WTC11 (cell line): ENCODE data around the gene MECP2. TPM values are rescaled to one million over a fixed set of nuclear protein-coding genes. Genes with fewer than 3 reads are reported as not detected.

Experiments
- ATAC-seq: fragments of 200-7000 bp; cut with Tn5 transposase; 2 replicates; pipeline ENCODE4 v1.10.0; 2021; ENCODE audit warnings: mild to moderate bottlenecking, moderate library complexity
- CTCF ChIA-PET: fragments of 300-600 bp; sonication (Branson Sonifier 250); formaldehyde crosslinking; loops from one replicate; lab custom pipeline; 2021; ENCODE audit warnings: antibody characterized with exemption; lab: Charles Lee
- POLR2A ChIA-PET: fragments of 350-600 bp; sonication (Branson Sonifier 250); formaldehyde crosslinking; loops from one replicate; lab custom pipeline; 2021; ENCODE audit warnings: antibody characterized with exemption; lab: Charles Lee
- DNase-seq: peaks from one replicate; pipeline ENCODE4 v3.0.0; 2021; ENCODE audit warnings: low spot score
- H3K27ac Mint-ChIP-seq: 2 replicates; pipeline ENCODE4 v1.8.0; 2021; ENCODE audit warnings: mixed read lengths
- H3K27me3 Mint-ChIP-seq: 2 replicates; pipeline ENCODE4 v1.8.0; 2021; ENCODE audit warnings: low read depth, mild to moderate bottlenecking, moderate library complexity, mixed read lengths
- H3K36me3 Mint-ChIP-seq: 2 replicates; pipeline ENCODE4 v1.8.0; 2021; ENCODE audit warnings: mixed read lengths
- H3K4me1 Mint-ChIP-seq: 2 replicates; pipeline ENCODE4 v1.8.0; 2022; ENCODE audit warnings: mixed read lengths
- H3K4me3 Mint-ChIP-seq: 2 replicates; pipeline ENCODE4 v1.8.0; 2021; ENCODE audit warnings: mild to moderate bottlenecking, moderate library complexity, mixed read lengths
- H3K9me3 Mint-ChIP-seq: 2 replicates; pipeline ENCODE4 v1.8.0; 2021; ENCODE audit warnings: mixed read lengths
- AR ChIP-seq: fragments of 250-450 bp; sonication (Bioruptor Pico); IDR thresholded peaks from 2 replicates; pipeline ENCODE4 v1.9.0; 2021; ENCODE audit warnings: mild to moderate bottlenecking
- ATF3 ChIP-seq: sonication (generic); formaldehyde crosslinking; conservative IDR thresholded peaks from 2 replicates; pipeline ENCODE4 v1.8.1; 2022; ENCODE audit warnings: mild to moderate bottlenecking, missing genetic modification reagents
- CREB1 ChIP-seq: sonication (generic); formaldehyde crosslinking; IDR thresholded peaks from 2 replicates; pipeline ENCODE4 v1.8.0; 2023; ENCODE audit warnings: mild to moderate bottlenecking, missing genetic modification reagents
- CTCF ChIP-seq: fragments of 200-600 bp; IDR thresholded peaks from 2 replicates; pipeline ENCODE4 v1.8.0; 2022; ENCODE audit warnings: antibody characterized with exemption
- FOXP4 ChIP-seq: sonication (generic); formaldehyde crosslinking; IDR thresholded peaks from 2 replicates; pipeline ENCODE4 v1.8.0; 2022; ENCODE audit warnings: mild to moderate bottlenecking, missing genetic modification reagents
- GRHL2 ChIP-seq: fragments of 250-450 bp; sonication (Bioruptor Pico); IDR thresholded peaks from 2 replicates; pipeline ENCODE4 v1.8.0; 2022; ENCODE audit warnings: mild to moderate bottlenecking, moderate library complexity; ENCODE audit not compliant: insufficient replicate concordance, severe bottlenecking
- HMGXB4 ChIP-seq: sonication (generic); formaldehyde crosslinking; IDR thresholded peaks from 2 replicates; pipeline ENCODE4 v1.8.1; 2023; ENCODE audit warnings: mild to moderate bottlenecking, moderate library complexity, missing genetic modification reagents
- MXD4 ChIP-seq: fragments of 250-450 bp; sonication (Bioruptor Pico); IDR thresholded peaks from 2 replicates; pipeline ENCODE4 v1.8.0; 2021; ENCODE audit warnings: mild to moderate bottlenecking, moderate library complexity, borderline replicate concordance
- NFYB ChIP-seq: sonication (generic); formaldehyde crosslinking; conservative IDR thresholded peaks from 2 replicates; pipeline ENCODE4 v1.8.0; 2022; ENCODE audit warnings: low read depth, missing genetic modification reagents
- OVOL2 ChIP-seq: fragments of 250-450 bp; sonication (Bioruptor Pico); IDR thresholded peaks from 2 replicates; pipeline ENCODE4 v1.9.0; 2021; ENCODE audit warnings: mild to moderate bottlenecking, borderline replicate concordance
- SOX15 ChIP-seq: fragments of 250-450 bp; sonication (Bioruptor Pico); IDR thresholded peaks from 2 replicates; pipeline ENCODE4 v1.9.0; 2021; ENCODE audit warnings: mild to moderate bottlenecking
- TEAD4 ChIP-seq: sonication (generic); formaldehyde crosslinking; IDR thresholded peaks from 2 replicates; pipeline ENCODE4 v1.8.0; 2022; ENCODE audit warnings: mild to moderate bottlenecking, missing genetic modification reagents
- TP53 ChIP-seq: sonication (generic); formaldehyde crosslinking; IDR thresholded peaks from 2 replicates; pipeline ENCODE4 v1.8.1; 2023; ENCODE audit warnings: mild to moderate bottlenecking, missing genetic modification reagents
- ZNF138 ChIP-seq: sonication (generic); formaldehyde crosslinking; conservative IDR thresholded peaks from 2 replicates; pipeline ENCODE4 v1.8.1; 2022; ENCODE audit warnings: mild to moderate bottlenecking, moderate library complexity, missing genetic modification reagents
- ZNF425 ChIP-seq: fragments of 250-450 bp; sonication (Bioruptor Pico); conservative IDR thresholded peaks from 2 replicates; pipeline ENCODE4 v1.9.0; 2021; ENCODE audit warnings: mild to moderate bottlenecking
- total RNA-seq: library from RNA; stranded (reverse); gene quantifications from 3 replicates; pipeline ENCODE4 v1.2.3, GENCODE V29; 2021
- TF ChIP-seq, protein P1 (sequence below): sonication (generic); formaldehyde crosslinking; IDR thresholded peaks from 2 replicates; pipeline ENCODE4 v1.8.0; 2023; ENCODE audit warnings: missing genetic modification reagents, mild to moderate bottlenecking, borderline replicate concordance
- TF ChIP-seq, protein P2 (sequence below): sonication (generic); formaldehyde crosslinking; IDR thresholded peaks from 2 replicates; pipeline ENCODE4 v1.8.0; 2022; ENCODE audit warnings: mild to moderate bottlenecking, missing genetic modification reagents
- TF ChIP-seq, protein P3 (sequence below): fragments of 250-450 bp; sonication (Bioruptor Pico); IDR thresholded peaks from 2 replicates; pipeline ENCODE4 v1.8.0; 2021; ENCODE audit warnings: mild to moderate bottlenecking

The MECP2 gene
- total RNA-seq, 1 experiment from 2014 or later, result 28.7 TPM

DNA sequence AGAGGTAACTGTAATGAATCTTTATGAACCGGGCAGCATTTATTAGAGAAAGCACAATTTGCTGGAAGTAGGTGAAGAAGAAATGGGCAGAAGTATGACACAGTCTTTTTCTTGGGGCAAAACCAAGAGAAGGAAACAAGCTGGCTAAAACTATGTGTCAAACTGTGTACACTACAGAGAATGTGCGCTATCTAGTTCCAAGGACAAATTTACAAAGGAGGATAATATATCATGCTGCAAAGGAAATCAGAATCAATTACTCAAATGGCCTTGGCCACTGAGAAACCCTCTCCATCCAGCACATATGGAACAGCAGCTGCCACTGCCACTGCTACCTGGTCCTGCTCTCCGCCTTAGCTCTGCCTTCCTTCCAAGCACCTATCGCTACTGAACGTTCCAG is 17.1 kb upstream of the MECP2 start (continued):
- TF ChIP-seq, protein P1, sequence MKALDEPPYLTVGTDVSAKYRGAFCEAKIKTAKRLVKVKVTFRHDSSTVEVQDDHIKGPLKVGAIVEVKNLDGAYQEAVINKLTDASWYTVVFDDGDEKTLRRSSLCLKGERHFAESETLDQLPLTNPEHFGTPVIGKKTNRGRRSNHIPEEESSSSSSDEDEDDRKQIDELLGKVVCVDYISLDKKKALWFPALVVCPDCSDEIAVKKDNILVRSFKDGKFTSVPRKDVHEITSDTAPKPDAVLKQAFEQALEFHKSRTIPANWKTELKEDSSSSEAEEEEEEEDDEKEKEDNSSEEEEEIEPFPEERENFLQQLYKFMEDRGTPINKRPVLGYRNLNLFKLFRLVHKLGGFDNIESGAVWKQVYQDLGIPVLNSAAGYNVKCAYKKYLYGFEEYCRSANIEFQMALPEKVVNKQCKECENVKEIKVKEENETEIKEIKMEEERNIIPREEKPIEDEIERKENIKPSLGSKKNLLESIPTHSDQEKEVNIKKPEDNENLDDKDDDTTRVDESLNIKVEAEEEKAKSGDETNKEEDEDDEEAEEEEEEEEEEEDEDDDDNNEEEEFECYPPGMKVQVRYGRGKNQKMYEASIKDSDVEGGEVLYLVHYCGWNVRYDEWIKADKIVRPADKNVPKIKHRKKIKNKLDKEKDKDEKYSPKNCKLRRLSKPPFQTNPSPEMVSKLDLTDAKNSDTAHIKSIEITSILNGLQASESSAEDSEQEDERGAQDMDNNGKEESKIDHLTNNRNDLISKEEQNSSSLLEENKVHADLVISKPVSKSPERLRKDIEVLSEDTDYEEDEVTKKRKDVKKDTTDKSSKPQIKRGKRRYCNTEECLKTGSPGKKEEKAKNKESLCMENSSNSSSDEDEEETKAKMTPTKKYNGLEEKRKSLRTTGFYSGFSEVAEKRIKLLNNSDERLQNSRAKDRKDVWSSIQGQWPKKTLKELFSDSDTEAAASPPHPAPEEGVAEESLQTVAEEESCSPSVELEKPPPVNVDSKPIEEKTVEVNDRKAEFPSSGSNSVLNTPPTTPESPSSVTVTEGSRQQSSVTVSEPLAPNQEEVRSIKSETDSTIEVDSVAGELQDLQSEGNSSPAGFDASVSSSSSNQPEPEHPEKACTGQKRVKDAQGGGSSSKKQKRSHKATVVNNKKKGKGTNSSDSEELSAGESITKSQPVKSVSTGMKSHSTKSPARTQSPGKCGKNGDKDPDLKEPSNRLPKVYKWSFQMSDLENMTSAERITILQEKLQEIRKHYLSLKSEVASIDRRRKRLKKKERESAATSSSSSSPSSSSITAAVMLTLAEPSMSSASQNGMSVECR, result no peak
- TF ChIP-seq MXD4 (CRISPR knock-in tag) (no peak), OVOL2 (CRISPR knock-in tag) (no peak), CTCF (no peak), ATF3 (CRISPR knock-in tag) (no peak)
- TF ChIP-seq, protein P2, sequence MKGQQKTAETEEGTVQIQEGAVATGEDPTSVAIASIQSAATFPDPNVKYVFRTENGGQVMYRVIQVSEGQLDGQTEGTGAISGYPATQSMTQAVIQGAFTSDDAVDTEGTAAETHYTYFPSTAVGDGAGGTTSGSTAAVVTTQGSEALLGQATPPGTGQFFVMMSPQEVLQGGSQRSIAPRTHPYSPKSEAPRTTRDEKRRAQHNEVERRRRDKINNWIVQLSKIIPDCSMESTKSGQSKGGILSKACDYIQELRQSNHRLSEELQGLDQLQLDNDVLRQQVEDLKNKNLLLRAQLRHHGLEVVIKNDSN (CRISPR knock-in tag), result no peak

DNA sequence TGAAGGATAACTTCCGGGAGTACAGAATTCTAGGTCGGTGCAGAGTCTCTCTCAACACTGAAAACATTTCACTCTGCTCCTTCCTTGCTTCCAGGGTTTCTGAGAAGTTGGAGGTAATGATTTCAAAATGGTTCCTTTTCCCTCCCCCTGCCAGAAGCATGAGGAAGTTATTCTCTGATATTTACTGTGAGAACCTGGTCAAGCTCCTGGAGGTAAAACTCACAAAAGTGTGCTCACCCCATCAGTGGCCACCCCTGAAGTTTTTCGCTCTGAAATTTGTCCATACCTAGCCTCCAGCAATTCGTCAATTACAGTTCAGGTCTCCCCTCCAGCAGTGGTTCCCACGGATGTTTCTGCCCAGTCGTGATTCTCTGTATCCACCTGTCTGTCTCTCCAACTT is 16.2 kb upstream of the MECP2 start:
- CTCF ChIA-PET, result no interaction called here
- H3K9me3 Mint-ChIP-seq, result peaks cover 4% of the 10 kb centered on the region; the same call in 1 of the 2 replicates
- DNase-seq (no peak), ATAC-seq (no peak)
- no peaks in the 10 kb centered on the region for H3K36me3 Mint-ChIP-seq
- H3K4me1 Mint-ChIP-seq, result no peaks in the 10 kb centered on the region
- H3K4me3 Mint-ChIP-seq, result no peak overlapping the region
- H3K27me3 Mint-ChIP-seq, result no peaks in the 10 kb centered on the region
- H3K27ac Mint-ChIP-seq, result no peak overlapping the region
- POLR2A ChIA-PET, result no interaction called here
- TF ChIP-seq ZNF425 (CRISPR knock-in tag) (no peak), TEAD4 (CRISPR knock-in tag) (no peak), GRHL2 (CRISPR knock-in tag) (no peak), CREB1 (CRISPR knock-in tag) (no peak), TP53 (CRISPR knock-in tag) (no peak), FOXP4 (no peak), SOX15 (CRISPR knock-in tag) (no peak), ZNF138 (CRISPR knock-in tag) (no peak), NFYB (no peak), AR (CRISPR knock-in tag) (no peak), HMGXB4 (no peak)
- TF ChIP-seq, protein P3, sequence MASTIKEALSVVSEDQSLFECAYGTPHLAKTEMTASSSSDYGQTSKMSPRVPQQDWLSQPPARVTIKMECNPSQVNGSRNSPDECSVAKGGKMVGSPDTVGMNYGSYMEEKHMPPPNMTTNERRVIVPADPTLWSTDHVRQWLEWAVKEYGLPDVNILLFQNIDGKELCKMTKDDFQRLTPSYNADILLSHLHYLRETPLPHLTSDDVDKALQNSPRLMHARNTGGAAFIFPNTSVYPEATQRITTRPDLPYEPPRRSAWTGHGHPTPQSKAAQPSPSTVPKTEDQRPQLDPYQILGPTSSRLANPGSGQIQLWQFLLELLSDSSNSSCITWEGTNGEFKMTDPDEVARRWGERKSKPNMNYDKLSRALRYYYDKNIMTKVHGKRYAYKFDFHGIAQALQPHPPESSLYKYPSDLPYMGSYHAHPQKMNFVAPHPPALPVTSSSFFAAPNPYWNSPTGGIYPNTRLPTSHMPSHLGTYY, result no peak
